Ramos (cell line): Measurements from ENCODE around the gene CYP2A7.
"Not testable (repeated sequence)": the region's sequence is repeated elsewhere in the genome, so short reads cannot be mapped to it uniquely, and the experiment has no call there.

Source experiments
- in situ Hi-C: fragments of 300-500 bp; cut with MboI; formaldehyde crosslinking; loops from one replicate; pipeline ENCODE4 v1.14.3; 2022; ENCODE audit warnings: low sequenced_read_pairs; ENCODE audit not compliant: unreplicated experiment

The CYP2A7 gene

GRCh38 chr19:40899964-40900363, 17.9 kb upstream of the CYP2A7 start:
- in situ Hi-C loops = not testable (repeated sequence)

DNA sequence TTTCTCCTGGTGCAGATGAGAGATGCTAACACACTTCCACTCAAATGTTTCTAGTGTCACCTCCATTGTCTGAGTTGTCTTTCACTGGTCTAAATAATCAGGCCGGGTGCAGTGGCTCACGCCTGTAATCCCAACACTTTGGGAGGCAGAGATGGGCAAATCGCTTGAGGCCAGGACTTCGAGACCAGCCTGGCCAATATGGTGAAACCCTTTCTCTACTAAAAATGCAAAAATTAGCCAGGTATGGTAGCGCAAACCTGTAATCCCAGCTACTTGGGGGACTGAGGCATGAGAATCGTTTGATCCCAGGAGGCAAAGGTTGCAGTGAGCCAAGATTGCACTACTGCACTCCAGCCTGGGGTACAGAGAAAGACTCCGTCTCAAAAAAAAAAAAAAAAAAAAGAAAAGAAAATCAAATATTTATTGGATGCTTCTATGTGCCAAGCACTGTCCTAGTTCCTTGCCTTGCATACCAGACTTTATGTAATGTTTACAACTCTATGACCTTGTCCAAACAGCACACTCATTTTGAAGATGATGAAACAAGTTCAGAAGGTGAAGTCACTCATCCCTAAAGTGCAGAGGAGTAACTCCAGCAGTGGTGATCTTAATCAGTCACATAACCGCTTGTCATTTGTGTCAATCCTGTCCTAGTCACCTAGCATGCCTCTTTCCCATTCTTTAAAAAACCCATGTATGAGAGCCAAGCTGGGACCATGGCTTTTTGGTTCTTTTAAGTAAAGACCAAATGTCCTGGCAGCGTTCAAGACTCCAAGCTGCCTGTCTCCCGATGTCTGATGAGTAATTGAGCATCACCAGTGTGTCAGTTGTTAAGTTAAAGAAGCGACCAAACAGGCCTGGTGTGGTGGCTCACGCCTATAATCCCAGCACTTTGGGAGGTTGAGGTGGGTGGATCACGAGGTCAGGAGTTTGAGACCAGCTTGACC, 15.1 kb upstream of the CYP2A7 start:
- in situ Hi-C loops = not testable (repeated sequence)

DNA sequence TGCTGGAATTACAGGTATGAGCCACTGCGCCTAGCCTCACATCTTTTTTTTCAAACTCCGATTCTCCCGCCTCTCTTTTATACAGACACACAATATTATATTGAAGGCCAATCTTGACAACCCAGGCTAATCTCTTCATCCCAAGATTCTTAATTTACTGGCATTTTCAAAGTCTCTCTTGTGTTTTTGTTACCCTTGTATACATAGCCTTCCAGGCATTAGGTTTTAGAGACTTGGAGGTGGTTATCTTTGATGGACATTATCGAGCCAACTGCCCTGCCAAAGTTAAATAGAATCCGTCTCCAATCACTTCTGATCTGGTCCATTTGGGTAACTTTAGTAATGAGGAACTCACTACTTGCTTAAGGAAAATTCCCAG, 14.4 kb upstream of the CYP2A7 start:
- in situ Hi-C loops = no loop called here

- in situ Hi-C loops = no loop called here
Observed at GRCh38 chr19:40893112-40893511, 11.1 kb upstream of the CYP2A7 start.

- in situ Hi-C loops = no loop called here
Observed at GRCh38 chr19:40889366-40889765, 7.3 kb upstream of the CYP2A7 start.

- in situ Hi-C loops = no loop called here
Observed at GRCh38 chr19:40888191-40888590, 6.2 kb upstream of the CYP2A7 start.

- in situ Hi-C loops = not testable (repeated sequence)
Observed at GRCh38 chr19:40884187-40884931, 2.3 kb upstream of the CYP2A7 start.

DNA sequence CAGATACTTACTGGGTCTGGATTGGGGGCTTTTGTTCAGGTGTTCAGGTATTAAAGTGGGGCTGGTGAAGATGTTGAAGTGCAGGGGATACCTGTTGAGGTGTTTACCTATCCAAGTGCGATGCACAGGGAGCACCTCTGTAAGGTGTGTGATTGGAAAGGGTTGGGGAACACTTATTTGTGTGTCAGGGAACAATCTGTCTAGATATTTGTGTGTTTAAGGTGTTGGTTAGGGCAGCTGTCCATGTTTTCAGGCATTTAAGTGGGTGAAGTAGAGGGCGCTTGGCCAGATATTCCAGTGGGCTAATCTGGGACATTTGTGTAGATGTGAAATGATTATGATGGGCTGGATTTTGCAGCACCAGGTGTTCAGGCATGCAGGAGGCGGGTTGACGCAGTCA, 2.7 kb downstream of the CYP2A7 start:
- in situ Hi-C loops = not testable (repeated sequence)

DNA sequence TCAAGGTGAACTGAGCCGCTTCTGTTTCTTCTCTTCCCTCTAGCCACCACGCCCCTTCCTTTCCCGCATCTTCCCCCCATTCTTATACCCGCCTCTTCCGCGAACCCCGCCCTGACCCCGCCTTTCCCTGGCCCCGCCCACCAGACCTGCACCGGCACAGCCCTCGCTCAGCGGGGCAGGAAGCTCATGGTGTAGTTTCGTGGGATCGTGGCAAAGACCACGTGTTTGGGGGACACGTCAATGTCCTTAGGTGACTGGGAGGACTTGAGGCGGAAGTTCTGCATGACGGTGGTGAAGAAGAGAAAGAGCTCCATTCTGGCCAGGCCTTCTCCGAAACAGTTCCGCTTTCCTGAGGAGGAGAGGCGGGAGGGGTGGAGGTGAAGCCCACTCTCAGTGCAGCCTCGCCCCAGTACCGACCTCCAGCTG, 6.5 kb downstream of the CYP2A7 start:
- in situ Hi-C loops = not testable (repeated sequence)

DNA sequence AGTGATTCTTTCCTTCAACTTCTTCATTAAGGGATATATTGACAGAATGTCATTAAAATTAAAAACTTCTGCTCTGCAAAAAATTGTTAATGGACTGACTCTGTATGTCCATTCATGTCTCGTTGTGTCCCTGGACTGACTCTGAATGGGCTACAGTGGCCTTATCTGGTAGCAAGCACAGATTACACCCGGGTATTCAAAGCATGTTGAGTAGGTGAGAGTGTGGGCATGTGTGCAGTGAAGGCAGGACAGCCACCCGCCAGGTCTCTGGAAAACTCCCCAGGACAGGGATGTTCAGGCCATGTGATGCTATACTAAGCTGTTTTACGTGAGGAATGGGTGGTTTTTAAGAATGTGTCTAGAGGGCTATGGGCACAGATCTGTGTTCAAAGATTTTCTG, 7.2 kb downstream of the CYP2A7 start:
- in situ Hi-C loops = not testable (repeated sequence)

DNA sequence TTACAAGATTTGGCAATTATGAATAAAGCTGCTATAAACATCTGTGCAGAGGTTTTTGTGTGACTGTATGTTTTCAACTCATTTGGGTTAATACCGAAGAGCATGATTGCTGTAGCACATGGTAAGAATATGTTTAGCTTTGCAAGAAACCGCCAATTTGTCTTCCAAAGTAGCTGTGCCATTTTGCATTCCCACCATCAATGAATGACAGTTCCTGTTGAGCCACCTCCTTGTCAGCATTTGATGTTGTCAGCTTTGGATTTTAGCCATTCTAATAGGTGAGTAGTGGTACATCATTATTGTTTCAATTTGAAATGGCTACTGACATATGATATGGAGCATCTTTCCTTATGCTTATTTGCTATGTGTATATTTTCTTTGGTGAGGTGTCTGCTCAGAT, 8.2 kb downstream of the CYP2A7 start:
- in situ Hi-C loops = not testable (repeated sequence)

DNA sequence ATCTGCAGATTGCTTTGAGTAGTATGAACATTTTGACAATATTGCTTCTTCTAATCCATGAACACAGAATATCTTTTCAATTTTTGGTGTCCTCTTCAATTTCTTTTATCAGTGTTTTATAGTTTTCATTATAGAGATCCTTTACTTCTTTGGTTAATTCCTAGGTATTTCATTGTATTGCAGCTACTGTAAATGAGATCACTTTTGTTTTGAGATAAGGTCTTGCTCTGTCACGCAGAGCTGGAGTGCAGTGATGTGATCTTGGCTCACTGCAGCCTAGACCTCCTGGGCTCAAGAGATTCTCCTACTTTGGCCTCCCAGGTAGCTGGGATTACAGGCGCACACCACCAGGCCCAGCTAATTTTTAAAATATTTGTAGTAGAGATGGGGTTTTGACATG, 9.8 kb downstream of the CYP2A7 start:
- in situ Hi-C loops = no loop called here

- in situ Hi-C loops = no loop called here
Observed at GRCh38 chr19:40867701-40868100, 14.3 kb downstream of the CYP2A7 start.

DNA sequence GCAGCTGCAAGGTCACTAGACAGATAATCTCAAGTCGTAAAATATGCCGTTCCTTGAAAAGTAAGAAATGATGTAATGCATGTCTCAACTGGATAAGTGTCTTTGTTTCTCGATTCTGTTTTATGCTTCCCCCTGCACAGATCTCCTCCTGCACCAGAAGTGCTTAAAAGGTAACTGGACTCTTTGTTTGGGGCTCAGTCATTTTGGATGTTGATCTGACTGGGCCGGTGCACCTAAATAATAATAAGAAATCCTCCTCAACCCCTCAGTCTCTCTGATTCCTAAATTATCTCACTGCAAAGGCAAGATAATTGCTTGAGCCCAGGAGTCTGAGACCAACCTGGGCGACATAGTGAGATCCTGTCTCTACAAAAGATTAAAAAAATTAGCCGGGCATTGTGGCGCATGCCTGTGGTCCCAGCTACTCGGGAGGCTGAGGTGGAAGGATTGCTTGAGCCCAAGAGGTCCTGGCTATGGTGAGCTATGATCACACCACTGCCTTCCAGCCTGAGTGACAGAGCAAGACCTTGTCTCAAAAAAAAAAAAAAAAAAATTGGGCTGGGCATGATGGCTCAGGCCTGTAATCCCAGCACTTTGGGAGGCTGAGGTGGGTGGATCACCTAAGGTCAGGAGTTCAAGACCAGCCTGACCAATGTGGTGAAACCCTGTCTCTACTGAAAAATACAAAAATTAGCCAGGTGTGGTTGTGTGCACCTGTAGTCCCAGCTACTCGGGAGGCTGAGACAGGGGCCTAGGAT, 17.1 kb downstream of the CYP2A7 start:
- in situ Hi-C loops = not testable (repeated sequence)

- in situ Hi-C loops = no loop called here
Observed at GRCh38 chr19:40862785-40863184, 19.2 kb downstream of the CYP2A7 start.

GRCh38 chr19:40862333-40862732, 19.7 kb downstream of the CYP2A7 start:
- in situ Hi-C loops = no loop called here

DNA sequence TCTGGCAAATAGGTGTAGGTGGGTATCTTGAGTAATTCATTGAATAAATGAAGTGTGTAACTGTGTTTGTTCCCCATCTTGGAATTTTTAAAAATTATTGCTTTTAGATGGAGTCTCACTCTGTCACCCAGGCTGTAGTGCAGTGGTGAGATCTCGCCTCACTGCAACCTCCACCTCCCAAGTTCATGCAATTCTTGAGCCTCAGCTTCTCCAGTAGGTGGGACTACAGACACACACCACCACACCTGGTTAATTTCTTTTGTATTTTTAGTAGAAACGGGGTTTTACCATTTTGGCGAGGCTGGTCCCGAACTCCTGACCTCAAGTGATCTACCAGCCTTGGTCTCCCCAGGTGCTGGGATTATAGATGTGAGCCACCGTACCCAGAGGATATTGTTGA, 23.9 kb downstream of the CYP2A7 start:
- in situ Hi-C loops = no loop called here

DNA sequence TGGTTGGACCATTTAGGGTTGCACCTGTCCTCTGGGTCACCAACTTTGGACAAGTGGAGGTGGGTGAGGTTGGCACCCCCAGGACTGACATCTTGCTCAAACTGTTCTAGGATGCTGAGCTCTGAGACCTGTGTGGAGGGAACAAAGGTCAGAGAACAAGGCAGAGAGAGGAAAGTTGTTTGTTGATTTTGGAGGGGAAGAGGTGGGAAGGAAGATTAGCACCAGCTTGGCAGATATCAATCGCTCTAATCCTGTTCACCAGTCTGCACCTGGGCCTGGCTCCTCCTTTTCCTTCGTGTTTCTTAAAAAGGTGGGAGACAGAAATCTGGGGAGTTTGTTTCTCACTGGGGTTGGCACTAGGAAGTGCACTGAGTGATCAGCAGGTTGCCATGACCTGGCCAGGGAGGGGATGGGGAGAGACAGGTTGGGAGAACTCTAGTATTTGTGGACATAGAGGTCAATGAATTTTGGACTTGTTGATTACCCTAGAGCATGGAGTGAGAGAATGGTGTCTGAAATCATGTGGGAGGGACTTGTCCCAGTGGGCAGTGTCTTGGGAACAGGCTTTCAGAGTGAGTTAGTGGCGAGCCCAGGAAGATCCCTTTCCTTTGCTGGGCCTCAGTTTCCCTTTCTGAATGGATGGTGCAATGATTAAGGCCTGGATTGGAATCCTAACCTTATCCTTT, 29.4 kb downstream of the CYP2A7 start:
- in situ Hi-C loops = not testable (repeated sequence)

DNA sequence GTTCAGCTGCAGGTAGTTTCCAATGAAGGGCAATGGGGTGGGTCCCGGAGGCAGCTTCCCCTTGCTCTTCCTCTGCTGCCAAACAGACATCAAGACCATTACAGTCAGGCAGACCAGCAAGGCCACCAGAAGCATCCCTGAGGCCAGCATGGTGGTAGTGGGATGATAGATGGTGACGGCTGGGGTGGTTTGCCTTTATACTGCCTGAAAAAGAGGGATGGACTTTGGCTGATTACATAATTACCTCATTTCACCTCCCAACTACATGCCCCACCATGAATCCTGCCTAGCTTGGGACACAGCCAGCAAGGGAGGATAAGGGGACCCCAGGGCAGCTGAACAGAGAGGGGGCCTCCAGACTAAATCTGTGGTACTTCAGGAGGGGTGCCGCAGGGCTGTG, 31.8 kb downstream of the CYP2A7 start, which contains the start of gene CYP2A6:
TSS of gene CYP2A6 (minus strand) at position 171 of the 400 bp plus-strand sequence. CDS start at position 150, 21 bp downstream.
- in situ Hi-C loops = not testable (repeated sequence)

DNA sequence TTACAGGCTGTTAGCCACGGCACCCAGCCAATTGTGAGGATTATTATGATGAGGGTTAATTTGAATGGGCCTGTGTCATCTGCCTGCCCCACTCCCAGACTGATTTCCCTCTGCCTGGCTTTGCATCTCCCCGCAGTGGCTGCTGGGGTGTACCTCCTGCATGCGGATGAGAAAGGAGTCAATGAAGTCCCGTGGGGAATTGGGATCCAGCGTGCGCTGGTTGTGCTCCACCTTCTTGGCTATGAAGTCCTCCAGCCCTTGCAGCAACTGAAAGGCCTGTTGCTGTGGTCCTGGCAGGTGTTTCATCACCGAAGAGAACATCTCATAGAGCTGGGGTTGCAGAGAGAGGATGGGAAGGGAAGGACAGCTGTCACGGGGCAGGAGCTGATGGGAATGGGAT, 35.3 kb downstream of the CYP2A7 start:
- in situ Hi-C loops = not testable (repeated sequence)
